Muscle of back (tissue), 13 donors: ENCODE results near the gene NOTCH3. TPM values are rescaled to one million over a fixed set of nuclear protein-coding genes. Genes with fewer than 3 reads are reported as not detected.

Source experiments
- DNase-seq, 3 donors: peaks; one replicate each; pipeline versions ENCODE4 v3.0.0 to v3.0.0-alpha.2; 2013
- long read RNA-seq, 9 donors: transcript quantifications; one replicate each; lab custom pipeline, GENCODE V29; 2026
- polyA plus RNA-seq, 10 donors: library from polyadenylated mRNA; unstranded; fragments of 120-200 nt; gene quantifications; one replicate each; pipeline ENCODE4 v1.2.1, GENCODE V29; 2013; ENCODE audit not compliant: insufficient read length in 10 of 10

The NOTCH3 gene
- polyA plus RNA-seq: 100 to 1,000 TPM; 111 to 189 (median 140) TPM
- long read RNA-seq, donor 1, full-length matches to known transcripts: 1 of 22 reads
- long read RNA-seq, donor 1, partial matches to known transcripts: 21 of 22 reads
- long read RNA-seq, donor 1, other reads (novel, unspliced or antisense): 0 of 22 reads
- long read RNA-seq, donor 2, partial matches to known transcripts: 5 of 5 reads
- long read RNA-seq, donor 2, other reads (novel, unspliced or antisense): 0 of 5 reads
- long read RNA-seq, donor 3: 0 reads
- long read RNA-seq, donor 4, partial matches to known transcripts: 20 of 20 reads
- long read RNA-seq, donor 4, other reads (novel, unspliced or antisense): 0 of 20 reads
- long read RNA-seq, donor 5, partial matches to known transcripts: 19 of 19 reads
- long read RNA-seq, donor 5, other reads (novel, unspliced or antisense): 0 of 19 reads
- long read RNA-seq, donor 6, full-length matches to known transcripts: 4 of 24 reads
- long read RNA-seq, donor 6, partial matches to known transcripts: 20 of 24 reads
- long read RNA-seq, donor 6, other reads (novel, unspliced or antisense): 0 of 24 reads
- long read RNA-seq, donor 7, full-length matches to known transcripts: 7 of 51 reads
- long read RNA-seq, donor 7, partial matches to known transcripts: 44 of 51 reads
- long read RNA-seq, donor 7, other reads (novel, unspliced or antisense): 0 of 51 reads
- long read RNA-seq, donor 8, full-length matches to known transcripts: 1 of 10 reads
- long read RNA-seq, donor 8, partial matches to known transcripts: 9 of 10 reads
- long read RNA-seq, donor 8, other reads (novel, unspliced or antisense): 0 of 10 reads
- long read RNA-seq, donor 9: 0 reads

GRCh38 chr19:15200553-15201364, at the start of gene NOTCH3:
TSS of gene NOTCH3 (minus strand) at chr19:15200995. CDS start at chr19:15200905, 90 bp downstream.
- peak in 1 of 3 donors; percentile 64 for DNase-seq

GRCh38 chr19:15250640-15250993, 49.8 kb upstream of the NOTCH3 start:
- no peak for DNase-seq

GRCh38 chr19:15249972-15250639, 49.3 kb upstream of the NOTCH3 start:
- DNase-seq: peak; percentile 71 to 92 (median 79)

GRCh38 chr19:15249528-15249874, 48.7 kb upstream of the NOTCH3 start:
- no peak for DNase-seq

- peak; percentile 73 to 87 (median 78) for DNase-seq
Observed at GRCh38 chr19:15248648-15249527, 48.1 kb upstream of the NOTCH3 start.

- peak in 1 of 3 donors; percentile 57 for DNase-seq
Observed at GRCh38 chr19:15248106-15248505, 47.3 kb upstream of the NOTCH3 start.

GRCh38 chr19:15247107-15248014, 46.6 kb upstream of the NOTCH3 start:
- peak in 1 of 3 donors; percentile 57 for DNase-seq

- no peak for DNase-seq
Observed at GRCh38 chr19:15246198-15246481, 45.3 kb upstream of the NOTCH3 start.

GRCh38 chr19:15245370-15246197, 44.8 kb upstream of the NOTCH3 start:
- no peak for DNase-seq

- no peak for DNase-seq
Observed at GRCh38 chr19:15244808-15245207, 44.0 kb upstream of the NOTCH3 start.

GRCh38 chr19:15244106-15244803, 43.5 kb upstream of the NOTCH3 start:
- no peak for DNase-seq

GRCh38 chr19:15243236-15243957, 42.6 kb upstream of the NOTCH3 start:
- DNase-seq: no peak

GRCh38 chr19:15241259-15241910, 40.6 kb upstream of the NOTCH3 start:
- DNase-seq: peak in 1 of 3 donors; percentile 57

GRCh38 chr19:15240515-15240914, 39.7 kb upstream of the NOTCH3 start:
- peak in 1 of 3 donors; percentile 76 for DNase-seq

- DNase-seq: no peak
Observed at GRCh38 chr19:15239337-15239949, 38.6 kb upstream of the NOTCH3 start.

- DNase-seq: no peak
Observed at GRCh38 chr19:15238639-15239155, 37.9 kb upstream of the NOTCH3 start.
